Endothelial cell of umbilical vein (primary cell): ENCODE measurements around the gene CNGB1.

ENCODE experiments used
- EZH2 ChIP-seq: IDR thresholded peaks from 2 replicates; pipeline ENCODE4 v1.6.1; 2012; ENCODE audit warnings: borderline replicate concordance, low read depth, mild to moderate bottlenecking, moderate library complexity, low read length, inconsistent platforms; ENCODE audit not compliant: severe bottlenecking
- GATA2 ChIP-seq: IDR thresholded peaks from 2 replicates; pipeline ENCODE4 v1.7.0; 2011; ENCODE audit warnings: low read depth, mild to moderate bottlenecking, moderate library complexity, mixed read lengths, low read length; ENCODE audit not compliant: insufficient read length, insufficient read depth
- JUN ChIP-seq: IDR thresholded peaks from 2 replicates; pipeline ENCODE4 v1.6.1; 2011; ENCODE audit warnings: borderline replicate concordance, low read depth; ENCODE audit not compliant: insufficient read length, insufficient read depth
- MAX ChIP-seq: IDR thresholded peaks from 2 replicates; pipeline ENCODE4 v1.6.1; 2011; ENCODE audit not compliant: insufficient read depth, insufficient read length
- MYC ChIP-seq: IDR thresholded peaks from one replicate; pipeline ENCODE4 v1.6.1; 2011; ENCODE audit warnings: mild to moderate bottlenecking, low read depth, low read length
- POLR2A ChIP-seq: IDR thresholded peaks from 2 replicates; pipeline ENCODE4 v1.6.1; 2012; ENCODE audit warnings: low read depth, mild to moderate bottlenecking, control low read depth, low read length
- POLR2AphosphoS5 ChIP-seq: IDR thresholded peaks from 2 replicates; pipeline ENCODE4 v1.6.1; 2012; ENCODE audit warnings: low read depth, mild to moderate bottlenecking, control low read depth, low read length, moderate library complexity; ENCODE audit not compliant: insufficient read depth
- TF ChIP-seq, protein P1 (sequence below), 2 donors: IDR thresholded peaks; 1 replicate in 1 of 2; 2 replicates in 1 of 2; pipeline ENCODE4 v1.5.1; 2011; ENCODE audit warnings: low read length in 2 of 2, mild to moderate bottlenecking in 2 of 2, moderate library complexity in 2 of 2, control low read depth in 1 of 2, inconsistent platforms in 1 of 2, low read depth in 1 of 2; ENCODE audit not compliant: insufficient read depth in 1 of 2; ENCODE audit errors: extremely low read depth in 1 of 2

GRCh38 chr16:57956270-57956808 is 14.6 kb downstream of the CNGB1 start:
- TF ChIP-seq, protein P1, sequence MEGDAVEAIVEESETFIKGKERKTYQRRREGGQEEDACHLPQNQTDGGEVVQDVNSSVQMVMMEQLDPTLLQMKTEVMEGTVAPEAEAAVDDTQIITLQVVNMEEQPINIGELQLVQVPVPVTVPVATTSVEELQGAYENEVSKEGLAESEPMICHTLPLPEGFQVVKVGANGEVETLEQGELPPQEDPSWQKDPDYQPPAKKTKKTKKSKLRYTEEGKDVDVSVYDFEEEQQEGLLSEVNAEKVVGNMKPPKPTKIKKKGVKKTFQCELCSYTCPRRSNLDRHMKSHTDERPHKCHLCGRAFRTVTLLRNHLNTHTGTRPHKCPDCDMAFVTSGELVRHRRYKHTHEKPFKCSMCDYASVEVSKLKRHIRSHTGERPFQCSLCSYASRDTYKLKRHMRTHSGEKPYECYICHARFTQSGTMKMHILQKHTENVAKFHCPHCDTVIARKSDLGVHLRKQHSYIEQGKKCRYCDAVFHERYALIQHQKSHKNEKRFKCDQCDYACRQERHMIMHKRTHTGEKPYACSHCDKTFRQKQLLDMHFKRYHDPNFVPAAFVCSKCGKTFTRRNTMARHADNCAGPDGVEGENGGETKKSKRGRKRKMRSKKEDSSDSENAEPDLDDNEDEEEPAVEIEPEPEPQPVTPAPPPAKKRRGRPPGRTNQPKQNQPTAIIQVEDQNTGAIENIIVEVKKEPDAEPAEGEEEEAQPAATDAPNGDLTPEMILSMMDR (IDR thresholded peaks at IDR 0.05; ENCODE audit: extremely low read depth in 1 of 2, insufficient read depth in 1 of 2, low read depth in 1 of 2, low read length in 2 of 2) = no peak
- TF ChIP-seq POLR2A (no peak), JUN (no peak), POLR2AphosphoS5 (no peak), EZH2 (no peak), GATA2 (no peak), MYC (no peak), MAX (no peak)
